Measurements from ENCODE around the gene MAG.

MAG gene

GRCh38 chr19:35297922-35298321 lies 6.0 kb downstream of the MAG start:
- TF ChIP-seq REST (IDR thresholded peaks at IDR 0.05; ENCODE audit: insufficient read depth in 1 of 2, low read depth in 2 of 2, low read length in 2 of 2), result no peak
- TF ChIP-seq SIN3A (IDR thresholded peaks at IDR 0.05; ENCODE audit: borderline replicate concordance, insufficient read depth, low read length), result no peak
- TF ChIP-seq POLR2AphosphoS5 (IDR thresholded peaks at IDR 0.05; ENCODE audit: low read depth, low read length), result no peak
- no peak for TF ChIP-seq TAF1 (IDR thresholded peaks at IDR 0.05; ENCODE audit: borderline replicate concordance, insufficient read depth, low read length)
- TF ChIP-seq FOXP2 (optimal IDR thresholded peaks at IDR 0.05; ENCODE audit: borderline replicate concordance, extremely low read depth, extremely low read length, insufficient read depth), result no peak

- TF ChIP-seq FOXP2 (optimal IDR thresholded peaks at IDR 0.05; ENCODE audit: borderline replicate concordance, extremely low read depth, extremely low read length, insufficient read depth), result no peak
- no peak for TF ChIP-seq TAF1 (IDR thresholded peaks at IDR 0.05; ENCODE audit: borderline replicate concordance, insufficient read depth, low read length)
- no peak for TF ChIP-seq REST (IDR thresholded peaks at IDR 0.05; ENCODE audit: insufficient read depth in 1 of 2, low read depth in 2 of 2, low read length in 2 of 2)
- no peak for TF ChIP-seq SIN3A (IDR thresholded peaks at IDR 0.05; ENCODE audit: borderline replicate concordance, insufficient read depth, low read length)
- TF ChIP-seq POLR2AphosphoS5 (IDR thresholded peaks at IDR 0.05; ENCODE audit: low read depth, low read length), result no peak
Measured at GRCh38 chr19:35298561-35298972, 6.6 kb downstream of the MAG start.

- TF ChIP-seq TAF1 (IDR thresholded peaks at IDR 0.05; ENCODE audit: borderline replicate concordance, insufficient read depth, low read length) (no peak), FOXP2 (optimal IDR thresholded peaks at IDR 0.05; ENCODE audit: borderline replicate concordance, extremely low read depth, extremely low read length, insufficient read depth) (no peak), POLR2AphosphoS5 (IDR thresholded peaks at IDR 0.05; ENCODE audit: low read depth, low read length) (no peak), REST (IDR thresholded peaks at IDR 0.05; ENCODE audit: insufficient read depth in 1 of 2, low read depth in 2 of 2, low read length in 2 of 2) (no peak), SIN3A (IDR thresholded peaks at IDR 0.05; ENCODE audit: borderline replicate concordance, insufficient read depth, low read length) (no peak)
Measured at GRCh38 chr19:35299523-35300338, 7.8 kb downstream of the MAG start.

- no peak for TF ChIP-seq FOXP2 (optimal IDR thresholded peaks at IDR 0.05; ENCODE audit: borderline replicate concordance, extremely low read depth, extremely low read length, insufficient read depth)
- TF ChIP-seq POLR2AphosphoS5 (IDR thresholded peaks at IDR 0.05; ENCODE audit: low read depth, low read length), result no peak
- no peak for TF ChIP-seq REST (IDR thresholded peaks at IDR 0.05; ENCODE audit: insufficient read depth in 1 of 2, low read depth in 2 of 2, low read length in 2 of 2)
- no peak for TF ChIP-seq TAF1 (IDR thresholded peaks at IDR 0.05; ENCODE audit: borderline replicate concordance, insufficient read depth, low read length)
- TF ChIP-seq SIN3A (IDR thresholded peaks at IDR 0.05; ENCODE audit: borderline replicate concordance, insufficient read depth, low read length), result no peak
Measured at GRCh38 chr19:35300339-35300649, 8.3 kb downstream of the MAG start.

Measured in PFSK-1 (cell line).